SIG-M5 (cell line): ENCODE data around the gene BTBD6.

Experiments used
- DNase-seq: peaks from one replicate; lab custom pipeline; 2025; lab: John Stamatoyannopoulos, UW

Gene BTBD6

GRCh38 chr14:105211086-105211757 is 37.1 kb upstream of the BTBD6 start:
- DNase-seq: no peak

GRCh38 chr14:105211758-105212089 is 36.6 kb upstream of the BTBD6 start:
- DNase-seq: no peak

GRCh38 chr14:105212541-105213300 is 35.6 kb upstream of the BTBD6 start:
- DNase-seq: no peak

GRCh38 chr14:105213361-105213760 is 35.0 kb upstream of the BTBD6 start:
- DNase-seq: no peak

GRCh38 chr14:105214324-105214915 is 33.9 kb upstream of the BTBD6 start:
- no peak for DNase-seq

- DNase-seq: no peak
Observed at GRCh38 chr14:105215602-105216001, 32.7 kb upstream of the BTBD6 start.

- DNase-seq: no peak
Observed at GRCh38 chr14:105216490-105217247, 31.7 kb upstream of the BTBD6 start.

GRCh38 chr14:105217774-105218173 is 30.6 kb upstream of the BTBD6 start:
- DNase-seq: no peak

- no peak for DNase-seq
Observed at GRCh38 chr14:105218611-105219010, 29.7 kb upstream of the BTBD6 start.

- no peak for DNase-seq
Observed at GRCh38 chr14:105219043-105219612, 29.2 kb upstream of the BTBD6 start.

GRCh38 chr14:105219753-105220152 is 28.6 kb upstream of the BTBD6 start:
- DNase-seq: no peak

- no peak for DNase-seq
Observed at GRCh38 chr14:105220699-105221597, 27.4 kb upstream of the BTBD6 start.

GRCh38 chr14:105221598-105222178 is 26.6 kb upstream of the BTBD6 start:
- DNase-seq: no peak

GRCh38 chr14:105223260-105223659 is 25.1 kb upstream of the BTBD6 start:
- no peak for DNase-seq

- DNase-seq: no peak
Observed at GRCh38 chr14:105223770-105224544, 24.4 kb upstream of the BTBD6 start.

GRCh38 chr14:105224845-105225570 is 23.3 kb upstream of the BTBD6 start:
- no peak for DNase-seq

- DNase-seq: no peak
Observed at GRCh38 chr14:105226198-105226597, 22.1 kb upstream of the BTBD6 start.

GRCh38 chr14:105227346-105227745 is 21.0 kb upstream of the BTBD6 start:
- no peak for DNase-seq

- DNase-seq: no peak
Observed at GRCh38 chr14:105228562-105228961, 19.8 kb upstream of the BTBD6 start.
